Ishikawa (cell line): Measurements from ENCODE around the gene CPLANE1.

Source experiments
- CEBPB ChIP-seq: IDR thresholded peaks from 2 replicates; pipeline ENCODE4 v1.6.1; 2012
- CREB1 ChIP-seq: IDR thresholded peaks from 2 replicates; pipeline ENCODE4 v1.6.1; 2012; ENCODE audit warnings: low read depth
- EGR1 ChIP-seq: IDR thresholded peaks from 2 replicates; pipeline ENCODE4 v1.6.1; 2012
- EP300 ChIP-seq: IDR thresholded peaks from 2 replicates; pipeline ENCODE4 v1.6.1; 2012; ENCODE audit warnings: borderline replicate concordance
- FOXM1 ChIP-seq: IDR thresholded peaks from 2 replicates; pipeline ENCODE4 v1.6.1; 2012; ENCODE audit warnings: low read depth, borderline replicate concordance
- NFIC ChIP-seq: IDR thresholded peaks from 2 replicates; pipeline ENCODE4 v1.6.1; 2012
- RAD21 ChIP-seq: IDR thresholded peaks from 2 replicates; pipeline ENCODE4 v1.6.1; 2012; ENCODE audit warnings: low read depth
- TAF1 ChIP-seq: IDR thresholded peaks from 2 replicates; pipeline ENCODE4 v1.6.1; 2012; ENCODE audit warnings: low read depth, mild to moderate bottlenecking
- TCF12 ChIP-seq: IDR thresholded peaks from 2 replicates; pipeline ENCODE4 v1.6.1; 2012; ENCODE audit warnings: low read depth
- TEAD4 ChIP-seq: IDR thresholded peaks from 2 replicates; pipeline ENCODE4 v1.6.1; 2012
- YY1 ChIP-seq: IDR thresholded peaks from 2 replicates; pipeline ENCODE4 v1.6.1; 2012; ENCODE audit warnings: low read depth
- TF ChIP-seq, protein P1 (sequence below): IDR thresholded peaks from 2 replicates; pipeline ENCODE4 v1.6.1; 2012; ENCODE audit warnings: low read depth, mild to moderate bottlenecking
- TF ChIP-seq, protein P2 (sequence below): IDR thresholded peaks from 2 replicates; pipeline ENCODE4 v1.6.1; 2012

DNA sequence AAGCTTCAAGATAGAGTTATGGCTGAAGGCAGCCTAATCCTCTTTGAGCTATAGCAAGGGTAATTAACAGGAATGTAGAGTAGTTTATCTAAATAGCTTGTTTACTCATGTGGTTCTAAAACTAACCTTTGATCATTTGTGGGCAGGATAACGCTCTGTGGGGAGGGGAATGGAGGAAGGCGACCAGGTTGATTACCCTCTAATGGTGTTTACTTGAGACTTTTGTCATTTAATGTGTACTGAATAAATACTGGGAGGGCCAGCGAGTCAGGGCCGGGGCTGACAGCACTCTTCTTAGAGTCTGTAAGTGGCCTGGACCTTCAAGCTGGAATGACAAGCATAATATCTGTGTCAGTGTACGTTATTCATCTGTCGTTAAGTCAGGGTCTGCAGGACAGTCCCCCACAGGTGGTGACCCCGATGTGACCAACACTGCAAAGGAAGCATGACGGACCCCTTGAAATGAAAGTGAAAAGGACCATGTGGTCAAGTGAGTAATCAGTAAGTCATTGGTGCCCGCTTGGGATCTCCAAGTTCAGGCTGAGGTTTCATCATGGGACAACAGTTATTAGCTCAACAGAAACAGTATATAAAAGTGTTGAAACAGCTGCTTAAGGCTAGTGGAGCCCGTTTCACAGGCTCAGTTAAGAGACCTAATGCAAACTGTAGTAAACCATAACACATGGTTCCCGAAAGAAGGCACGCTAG, 162.6 kb downstream of the CPLANE1 start:
- TF ChIP-seq, protein P1, sequence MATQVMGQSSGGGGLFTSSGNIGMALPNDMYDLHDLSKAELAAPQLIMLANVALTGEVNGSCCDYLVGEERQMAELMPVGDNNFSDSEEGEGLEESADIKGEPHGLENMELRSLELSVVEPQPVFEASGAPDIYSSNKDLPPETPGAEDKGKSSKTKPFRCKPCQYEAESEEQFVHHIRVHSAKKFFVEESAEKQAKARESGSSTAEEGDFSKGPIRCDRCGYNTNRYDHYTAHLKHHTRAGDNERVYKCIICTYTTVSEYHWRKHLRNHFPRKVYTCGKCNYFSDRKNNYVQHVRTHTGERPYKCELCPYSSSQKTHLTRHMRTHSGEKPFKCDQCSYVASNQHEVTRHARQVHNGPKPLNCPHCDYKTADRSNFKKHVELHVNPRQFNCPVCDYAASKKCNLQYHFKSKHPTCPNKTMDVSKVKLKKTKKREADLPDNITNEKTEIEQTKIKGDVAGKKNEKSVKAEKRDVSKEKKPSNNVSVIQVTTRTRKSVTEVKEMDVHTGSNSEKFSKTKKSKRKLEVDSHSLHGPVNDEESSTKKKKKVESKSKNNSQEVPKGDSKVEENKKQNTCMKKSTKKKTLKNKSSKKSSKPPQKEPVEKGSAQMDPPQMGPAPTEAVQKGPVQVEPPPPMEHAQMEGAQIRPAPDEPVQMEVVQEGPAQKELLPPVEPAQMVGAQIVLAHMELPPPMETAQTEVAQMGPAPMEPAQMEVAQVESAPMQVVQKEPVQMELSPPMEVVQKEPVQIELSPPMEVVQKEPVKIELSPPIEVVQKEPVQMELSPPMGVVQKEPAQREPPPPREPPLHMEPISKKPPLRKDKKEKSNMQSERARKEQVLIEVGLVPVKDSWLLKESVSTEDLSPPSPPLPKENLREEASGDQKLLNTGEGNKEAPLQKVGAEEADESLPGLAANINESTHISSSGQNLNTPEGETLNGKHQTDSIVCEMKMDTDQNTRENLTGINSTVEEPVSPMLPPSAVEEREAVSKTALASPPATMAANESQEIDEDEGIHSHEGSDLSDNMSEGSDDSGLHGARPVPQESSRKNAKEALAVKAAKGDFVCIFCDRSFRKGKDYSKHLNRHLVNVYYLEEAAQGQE, result no peak
- TF ChIP-seq RAD21, result no peak
- TF ChIP-seq TEAD4, result no peak
- no peak for TF ChIP-seq EGR1
- no peak for TF ChIP-seq TCF12
- TF ChIP-seq TAF1, result no peak
- no peak for TF ChIP-seq YY1
- TF ChIP-seq, protein P2, sequence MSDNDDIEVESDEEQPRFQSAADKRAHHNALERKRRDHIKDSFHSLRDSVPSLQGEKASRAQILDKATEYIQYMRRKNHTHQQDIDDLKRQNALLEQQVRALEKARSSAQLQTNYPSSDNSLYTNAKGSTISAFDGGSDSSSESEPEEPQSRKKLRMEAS, result no peak
- no peak for TF ChIP-seq NFIC
- no peak for TF ChIP-seq CEBPB
- TF ChIP-seq EP300, result no peak
- TF ChIP-seq CREB1, result no peak
- no peak for TF ChIP-seq FOXM1
